H1 (cell line): ENCODE measurements around the gene RASSF9. TPM values are rescaled to one million over a fixed set of nuclear protein-coding genes. Genes with fewer than 3 reads are reported as not detected.

Experiments
- ATF3 ChIP-seq: IDR thresholded peaks from 2 replicates; pipeline ENCODE4 v1.6.1; 2011; ENCODE audit warnings: low read depth, mild to moderate bottlenecking, low read length; ENCODE audit not compliant: insufficient read depth
- SIX5 ChIP-seq: IDR thresholded peaks from 2 replicates; pipeline ENCODE4 v1.6.1; 2011; ENCODE audit warnings: mild to moderate bottlenecking, low read depth, low read length
- polyA plus RNA-seq, 7 experiments: library from polyadenylated mRNA; depleted of rRNA in 3 of 7; stranded (reverse) in 5 of 7; unstranded in 2 of 7; fragments of >200 nt in 5 of 7; fragments of 200-250 nt in 2 of 7; gene quantifications; 1 replicate in 5 of 7; 2 replicates in 1 of 7; 4 replicates in 1 of 7; pipeline versions ENCODE4 v1.2.1 to v1.2.3, GENCODE V29; 2011 to 2013; ENCODE audit warnings: missing spikeins in 2 of 7, mixed read lengths in 2 of 7
- total RNA-seq: library from RNA; stranded (reverse); fragmentation: NEBNext Ultra II Directional; extraction: Animal tissue kit (Norgen Biotek cat#: 25700); gene quantifications from 2 replicates; pipeline ENCODE4 v1.2.1, GENCODE V29; 2021

The RASSF9 gene
- total and polyA plus RNA-seq, 2 of the 8 experiments (the other 6 are each of a cell fraction or from before 2014, with no cell fraction given), result 0.06 to 0.39 TPM

DNA sequence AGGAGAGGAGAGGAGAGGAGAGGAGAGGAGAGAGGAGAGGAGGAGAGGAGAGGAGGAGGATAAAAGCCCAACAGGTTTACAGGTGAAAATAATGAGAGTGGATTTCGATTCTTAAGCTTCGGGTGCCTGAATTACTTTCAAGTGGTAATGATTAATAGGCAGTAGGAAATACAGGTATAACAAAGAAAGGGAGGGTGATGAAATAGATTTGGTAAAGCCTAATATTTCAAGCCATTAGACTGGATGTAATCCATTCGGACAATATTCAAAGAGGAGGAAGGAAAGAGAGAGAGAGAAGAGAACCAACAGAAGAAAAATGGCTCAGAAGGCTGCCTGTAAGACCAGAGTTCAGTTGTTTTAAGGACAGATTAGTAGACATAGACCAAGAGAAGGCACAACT, 76.6 kb downstream of the RASSF9 start (continued):
- no peak for TF ChIP-seq SIX5
- no peak for TF ChIP-seq ATF3
